ENCODE measurements around the gene OR2T27. TPM values are rescaled to one million over a fixed set of nuclear protein-coding genes. Genes with fewer than 3 reads are reported as not detected.

The OR2T27 gene
- total RNA-seq, 2 donors from 2014 or later: not detected

DNA sequence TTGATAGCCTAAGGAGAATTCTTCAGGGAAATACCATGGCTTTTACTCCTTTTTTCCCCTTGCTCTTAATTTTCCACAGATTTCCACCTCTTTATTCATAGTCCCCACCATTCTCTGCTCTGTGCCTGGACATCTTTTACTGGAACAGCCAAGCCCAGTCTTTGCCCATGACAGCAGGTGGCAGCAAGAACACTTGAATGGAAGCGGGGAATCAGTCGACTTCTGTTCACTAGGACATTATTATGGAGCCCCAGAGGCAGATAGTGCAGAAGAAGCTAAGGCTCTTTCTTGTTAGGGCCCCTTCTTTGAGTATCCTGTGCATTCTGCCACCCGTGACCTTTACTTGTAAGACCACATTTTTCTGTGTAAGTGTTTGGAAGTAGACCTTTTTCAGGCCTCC lies 40.9 kb upstream of the OR2T27 start:
- H3K9me3 ChIP-seq (ENCODE audit: control insufficient read depth, low read length): peaks cover 73% of the 10 kb centered on the region
- peaks cover 83% of the 10 kb centered on the region for H3K9me3 Mint-ChIP-seq
- 47 to 56% methylated on average over 3 of the region's 3 CpGs for WGBS, 2 experiments (ENCODE audit: insufficient coverage in 1 of 2, insufficient read length in 1 of 2)

DNA sequence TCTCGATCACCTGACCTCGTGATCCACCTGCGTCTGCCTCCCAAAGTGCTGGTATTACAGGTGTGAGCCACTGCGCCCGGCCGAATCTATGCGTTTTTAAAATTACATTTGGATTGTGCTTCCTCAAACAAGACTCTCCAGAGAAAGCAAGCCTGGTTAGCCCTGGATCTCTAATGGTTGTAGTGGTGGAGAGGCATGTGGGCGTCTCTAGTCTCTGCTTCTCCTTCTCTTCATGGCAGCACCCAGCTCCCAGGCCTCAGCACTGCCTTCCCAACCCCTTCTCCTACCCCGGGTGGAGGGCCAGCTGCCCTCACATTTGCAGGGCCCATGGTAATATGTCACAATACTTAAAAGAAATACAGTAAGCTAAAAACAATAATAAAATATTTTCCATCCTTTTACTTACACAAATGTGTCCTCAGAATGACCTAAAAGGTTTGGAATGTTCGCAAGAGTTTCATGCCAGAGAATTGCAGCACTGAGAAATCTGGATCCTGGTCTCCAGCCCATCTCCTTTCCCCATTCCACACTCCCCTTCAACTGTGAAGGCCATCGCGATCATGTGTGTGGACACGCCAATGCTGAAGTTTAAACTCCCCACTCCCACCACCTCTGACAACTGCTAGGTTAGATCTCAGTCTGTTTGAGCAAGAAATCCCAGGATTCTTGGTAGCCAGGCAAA lies 40.3 kb upstream of the OR2T27 start:
- H3K27ac ChIP-seq (ENCODE audit: low read depth, low read length): no peak overlapping the region
- no peaks in the 10 kb centered on the region for H3K4me1 ChIP-seq (ENCODE audit: control insufficient read depth, insufficient read depth, low read length)
- H3K4me3 ChIP-seq (ENCODE audit: low read length): no peak overlapping the region
- Mint-ChIP-seq H3K9me3 (peaks cover 89% of the 10 kb centered on the region), H3K27me3 (ENCODE audit: insufficient read depth) (no peaks in the 10 kb centered on the region), H3K4me1 (no peaks in the 10 kb centered on the region), H3K27ac (no peak overlapping the region), H3K4me3 (no peak overlapping the region), H3K36me3 (ENCODE audit: low read depth) (peaks cover 3% of the 10 kb centered on the region)
- 86 to 87% methylated on average over 8 to 13 of the region's 13 CpGs for WGBS, 2 experiments (ENCODE audit: insufficient coverage in 1 of 2, insufficient read length in 1 of 2)
- no peaks in the 10 kb centered on the region for H3K27me3 ChIP-seq (ENCODE audit: control insufficient read depth, insufficient read depth, low read length, poor library complexity, severe bottlenecking)
- no peaks in the 10 kb centered on the region for H3K36me3 ChIP-seq (ENCODE audit: control insufficient read depth, insufficient read depth, low read length)
- DNase-seq: no peak
- peaks cover 73% of the 10 kb centered on the region for H3K9me3 ChIP-seq (ENCODE audit: control insufficient read depth, low read length)
- TF ChIP-seq, protein P1, sequence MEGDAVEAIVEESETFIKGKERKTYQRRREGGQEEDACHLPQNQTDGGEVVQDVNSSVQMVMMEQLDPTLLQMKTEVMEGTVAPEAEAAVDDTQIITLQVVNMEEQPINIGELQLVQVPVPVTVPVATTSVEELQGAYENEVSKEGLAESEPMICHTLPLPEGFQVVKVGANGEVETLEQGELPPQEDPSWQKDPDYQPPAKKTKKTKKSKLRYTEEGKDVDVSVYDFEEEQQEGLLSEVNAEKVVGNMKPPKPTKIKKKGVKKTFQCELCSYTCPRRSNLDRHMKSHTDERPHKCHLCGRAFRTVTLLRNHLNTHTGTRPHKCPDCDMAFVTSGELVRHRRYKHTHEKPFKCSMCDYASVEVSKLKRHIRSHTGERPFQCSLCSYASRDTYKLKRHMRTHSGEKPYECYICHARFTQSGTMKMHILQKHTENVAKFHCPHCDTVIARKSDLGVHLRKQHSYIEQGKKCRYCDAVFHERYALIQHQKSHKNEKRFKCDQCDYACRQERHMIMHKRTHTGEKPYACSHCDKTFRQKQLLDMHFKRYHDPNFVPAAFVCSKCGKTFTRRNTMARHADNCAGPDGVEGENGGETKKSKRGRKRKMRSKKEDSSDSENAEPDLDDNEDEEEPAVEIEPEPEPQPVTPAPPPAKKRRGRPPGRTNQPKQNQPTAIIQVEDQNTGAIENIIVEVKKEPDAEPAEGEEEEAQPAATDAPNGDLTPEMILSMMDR (conservative IDR thresholded peaks at IDR 0.05): no peak
- H3K9ac ChIP-seq (ENCODE audit: extremely low read depth, low read length, poor library complexity, severe bottlenecking): no peak overlapping the region

More for the DNA sequence above, 40.9 kb upstream of the OR2T27 start:
- no peak overlapping the region for H3K9ac ChIP-seq (ENCODE audit: extremely low read depth, low read length, poor library complexity, severe bottlenecking)
- H3K4me1 ChIP-seq (ENCODE audit: control insufficient read depth, insufficient read depth, low read length): no peaks in the 10 kb centered on the region
- peaks cover 3% of the 10 kb centered on the region for H3K36me3 Mint-ChIP-seq (ENCODE audit: low read depth)
- no peaks in the 10 kb centered on the region for H3K27me3 Mint-ChIP-seq (ENCODE audit: insufficient read depth)
- H3K36me3 ChIP-seq (ENCODE audit: control insufficient read depth, insufficient read depth, low read length): no peaks in the 10 kb centered on the region
- no peak overlapping the region for H3K4me3 Mint-ChIP-seq
- TF ChIP-seq, protein P1 (conservative IDR thresholded peaks at IDR 0.05): no peak
- no peaks in the 10 kb centered on the region for H3K27me3 ChIP-seq (ENCODE audit: control insufficient read depth, insufficient read depth, low read length, poor library complexity, severe bottlenecking)
- no peak overlapping the region for H3K27ac ChIP-seq (ENCODE audit: low read depth, low read length)
- no peak overlapping the region for H3K27ac Mint-ChIP-seq
- H3K4me1 Mint-ChIP-seq: no peaks in the 10 kb centered on the region
- DNase-seq: no peak
- H3K4me3 ChIP-seq (ENCODE audit: low read length): no peak overlapping the region

GRCh38 chr1:248691567-248692155 lies 36.3 kb upstream of the OR2T27 start:
- H3K4me1 ChIP-seq (ENCODE audit: control insufficient read depth, insufficient read depth, low read length): no peaks in the 10 kb centered on the region
- Mint-ChIP-seq H3K4me3 (no peak overlapping the region), H3K4me1 (no peaks in the 10 kb centered on the region), H3K27me3 (ENCODE audit: insufficient read depth) (no peaks in the 10 kb centered on the region), H3K27ac (no peak overlapping the region), H3K36me3 (ENCODE audit: low read depth) (peaks cover 3% of the 10 kb centered on the region), H3K9me3 (peaks cover 86% of the 10 kb centered on the region)
- H3K9me3 ChIP-seq (ENCODE audit: control insufficient read depth, low read length): peaks cover 74% of the 10 kb centered on the region
- no peak overlapping the region for H3K4me3 ChIP-seq (ENCODE audit: low read length)
- no peak overlapping the region for H3K27ac ChIP-seq (ENCODE audit: low read depth, low read length)
- H3K27me3 ChIP-seq (ENCODE audit: control insufficient read depth, insufficient read depth, low read length, poor library complexity, severe bottlenecking): no peaks in the 10 kb centered on the region
- 89 to 94% methylated on average over 38 to 51 of the region's 51 CpGs for whole genome bisulfite sequencing, 2 experiments (ENCODE audit: insufficient coverage in 1 of 2, insufficient read length in 1 of 2)
- no peak overlapping the region for H3K9ac ChIP-seq (ENCODE audit: extremely low read depth, low read length, poor library complexity, severe bottlenecking)
- no peak for DNase-seq
- H3K36me3 ChIP-seq (ENCODE audit: control insufficient read depth, insufficient read depth, low read length): no peaks in the 10 kb centered on the region
- TF ChIP-seq, protein P1 (conservative IDR thresholded peaks at IDR 0.05): no peak

Measured in endodermal cell (in vitro differentiated cells).